GM18526 (cell line): Measurements from ENCODE around the gene PAXX.

Experiments used
- POLR2A ChIP-seq: IDR thresholded peaks from 3 replicates; pipeline ENCODE4 v1.6.1; 2011; ENCODE audit not compliant: insufficient read length; ENCODE audit errors: extremely low read depth

Gene PAXX

DNA sequence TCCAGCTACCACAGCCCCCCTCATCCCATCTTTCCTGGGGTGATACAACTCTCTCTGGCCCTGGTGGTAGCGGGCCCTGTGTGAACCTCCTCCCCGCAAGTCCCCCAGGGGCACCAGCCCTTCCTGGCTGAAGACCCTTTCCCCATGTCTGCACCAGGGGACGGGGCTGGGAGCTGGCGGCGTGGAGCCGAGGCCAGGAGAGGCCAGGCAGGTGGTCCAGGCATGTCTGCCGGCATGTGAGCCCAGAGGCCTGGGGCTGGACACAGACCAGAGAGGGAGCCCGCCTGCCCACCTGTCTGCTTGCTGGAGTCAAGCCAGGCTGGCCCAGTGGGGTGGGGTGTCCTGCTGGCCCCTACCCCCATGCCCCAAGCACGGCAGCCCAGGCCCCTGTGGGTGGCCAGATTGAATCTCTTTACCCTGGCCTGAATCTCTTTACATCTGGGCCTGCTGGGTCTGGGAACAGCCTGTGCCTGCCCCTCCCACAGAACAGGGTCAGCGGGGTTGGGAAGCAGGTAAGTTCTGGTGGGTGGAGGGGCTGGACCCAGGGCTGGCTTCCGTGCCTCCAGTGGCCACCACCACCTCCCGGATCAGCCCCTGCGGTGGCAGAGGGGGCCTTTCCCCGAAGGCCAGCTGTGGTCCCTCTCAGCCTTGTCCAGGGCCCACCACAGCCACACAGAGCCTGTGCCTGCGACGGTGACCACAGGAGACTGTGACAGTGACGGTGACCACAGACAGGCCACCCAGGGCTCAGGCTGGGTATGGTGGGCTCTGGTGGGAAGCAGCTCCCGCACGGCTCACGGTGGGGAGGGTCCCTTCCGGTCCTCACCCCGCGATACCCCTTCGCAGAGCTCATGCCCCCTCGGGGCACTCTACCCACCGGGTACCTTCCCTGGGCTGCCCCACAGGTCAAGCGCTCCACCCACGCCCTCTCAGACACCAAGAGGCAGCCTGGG is 33.0 kb upstream of the PAXX start:
- TF ChIP-seq POLR2A = no peak

DNA sequence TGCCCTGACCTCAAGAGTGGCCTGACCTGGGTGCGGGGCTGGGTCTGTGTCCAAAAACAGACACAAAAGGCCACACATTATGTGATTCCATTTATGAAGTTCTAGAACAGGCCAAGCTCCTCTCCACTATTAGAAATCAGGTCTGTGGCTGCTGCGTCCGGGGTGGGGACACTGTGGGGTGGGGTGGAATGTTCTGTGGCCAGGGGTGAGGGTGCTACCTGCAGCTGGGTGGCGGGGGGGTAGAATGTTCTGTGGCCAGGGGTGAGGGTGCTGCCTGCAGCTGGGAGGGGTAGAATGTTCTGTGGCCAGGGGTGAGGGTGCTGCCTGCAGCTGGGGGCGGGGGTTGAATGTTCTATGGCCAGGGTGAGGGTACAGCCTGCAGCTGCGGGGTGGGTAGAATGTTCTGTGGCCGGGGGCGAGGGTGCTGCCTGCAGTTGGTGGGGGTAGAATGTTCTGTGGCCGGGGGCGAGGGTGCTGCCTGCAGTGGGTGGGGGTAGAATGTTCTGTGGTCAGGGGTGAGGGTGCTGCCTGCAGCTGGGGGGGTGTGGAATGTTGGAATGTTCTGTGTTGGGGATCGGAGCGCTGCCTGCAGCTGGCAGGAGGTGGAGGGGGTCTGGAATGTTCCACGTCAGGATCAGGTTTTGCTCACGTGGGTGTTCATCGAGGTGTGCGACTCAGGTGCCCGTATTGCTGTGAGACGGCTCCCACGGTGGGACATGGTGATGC is 31.8 kb upstream of the PAXX start:
- no peak for TF ChIP-seq POLR2A

DNA sequence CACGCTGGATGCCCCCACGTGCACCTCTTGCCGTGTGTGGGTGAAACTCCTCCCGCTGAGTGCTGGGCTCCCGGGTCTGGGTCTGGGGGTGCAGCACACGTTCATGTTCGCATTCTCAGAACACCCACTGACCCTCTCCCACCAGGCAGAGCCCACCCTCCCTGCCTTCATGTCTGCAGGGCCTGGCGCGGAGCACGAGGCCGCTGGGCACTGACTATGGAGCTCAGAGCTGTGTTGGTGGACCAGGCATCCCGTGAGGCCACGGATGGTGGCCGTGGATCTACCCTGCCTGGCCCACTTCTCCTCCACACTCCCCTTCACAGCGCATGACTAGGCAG is 31.3 kb upstream of the PAXX start:
- TF ChIP-seq POLR2A = no peak

DNA sequence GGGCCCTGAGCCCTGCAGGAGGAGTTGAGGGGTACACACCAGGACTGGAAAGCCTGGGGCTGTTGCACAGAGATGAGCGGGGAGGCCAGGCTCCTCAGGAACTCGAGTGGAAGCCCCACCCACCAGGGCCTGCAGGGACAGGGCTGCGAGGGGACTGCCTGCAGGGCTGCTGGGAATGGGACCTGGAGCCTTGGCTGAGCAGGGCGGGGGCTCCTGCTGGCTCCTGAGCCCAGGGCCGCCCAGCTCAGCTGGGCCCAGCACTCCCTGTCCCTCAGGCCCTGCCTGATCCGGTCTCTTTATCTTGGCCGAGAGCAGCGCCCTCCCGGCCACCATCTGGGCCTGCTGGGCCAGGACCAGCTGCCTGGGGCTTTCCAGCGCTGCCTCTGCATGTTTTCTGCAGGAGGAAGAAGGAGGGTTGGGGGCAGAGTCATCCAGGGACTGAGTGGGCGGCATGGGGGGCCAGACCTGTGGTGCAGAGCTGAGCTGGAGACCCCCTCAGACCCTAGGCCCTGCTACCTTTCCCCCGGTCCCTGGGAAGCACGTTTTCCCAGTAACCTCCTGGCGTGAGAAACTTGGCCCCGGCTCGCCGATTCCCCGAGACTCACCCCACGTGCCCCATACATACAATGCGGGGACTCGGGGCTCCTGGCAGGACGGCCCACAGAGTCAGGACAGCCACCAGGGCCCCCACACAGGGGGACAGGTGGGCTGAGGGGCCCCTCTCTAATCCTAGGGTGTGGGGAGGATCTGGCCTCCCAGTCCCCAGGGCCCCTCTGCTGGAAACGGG is 30.8 kb upstream of the PAXX start:
- TF ChIP-seq POLR2A = no peak

DNA sequence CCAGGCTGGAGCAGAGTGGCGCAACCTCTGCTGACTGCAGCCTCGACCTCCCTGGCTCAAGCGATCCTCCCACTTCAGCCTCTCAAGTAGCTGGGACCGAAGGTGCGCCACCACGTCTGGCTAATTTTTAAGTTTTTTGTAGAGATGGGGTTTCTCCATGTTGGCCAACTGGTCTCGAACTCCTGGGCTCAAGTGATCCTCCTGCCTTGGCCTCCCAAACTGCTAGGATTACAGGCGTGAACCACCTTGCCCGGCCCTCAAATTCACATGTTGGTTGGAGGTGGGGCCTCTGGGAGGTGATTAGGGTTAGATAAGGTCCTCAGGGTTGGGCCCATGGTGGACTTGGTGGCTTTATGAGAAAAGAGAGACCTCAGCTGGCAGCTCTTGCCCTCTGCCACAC is 30.1 kb upstream of the PAXX start:
- TF ChIP-seq POLR2A = no peak

DNA sequence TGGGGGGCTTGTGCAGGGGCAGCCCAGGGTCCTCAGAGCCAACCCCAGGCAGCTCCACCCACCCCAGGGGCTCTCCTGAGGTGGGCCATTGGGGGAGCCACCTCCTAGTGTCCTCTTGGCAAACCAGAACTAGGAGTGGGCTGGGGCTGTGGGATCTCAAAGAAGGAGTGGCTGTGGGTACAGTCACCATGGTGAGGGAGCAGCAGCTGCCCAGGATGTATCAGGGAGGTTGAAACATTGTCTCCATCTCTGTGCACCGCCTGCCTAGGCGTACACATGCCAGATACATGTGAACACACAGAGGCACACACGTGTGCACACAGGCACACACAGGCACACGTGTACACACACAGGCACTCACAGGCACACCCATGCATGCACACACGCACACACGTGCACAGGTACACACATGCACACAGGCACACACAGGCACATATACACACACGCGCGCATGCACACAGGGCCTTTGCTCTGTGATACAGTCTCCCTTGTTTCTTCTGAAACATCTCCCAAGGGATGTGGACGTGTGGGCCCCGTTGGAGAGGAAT is 29.4 kb upstream of the PAXX start:
- TF ChIP-seq POLR2A = no peak

DNA sequence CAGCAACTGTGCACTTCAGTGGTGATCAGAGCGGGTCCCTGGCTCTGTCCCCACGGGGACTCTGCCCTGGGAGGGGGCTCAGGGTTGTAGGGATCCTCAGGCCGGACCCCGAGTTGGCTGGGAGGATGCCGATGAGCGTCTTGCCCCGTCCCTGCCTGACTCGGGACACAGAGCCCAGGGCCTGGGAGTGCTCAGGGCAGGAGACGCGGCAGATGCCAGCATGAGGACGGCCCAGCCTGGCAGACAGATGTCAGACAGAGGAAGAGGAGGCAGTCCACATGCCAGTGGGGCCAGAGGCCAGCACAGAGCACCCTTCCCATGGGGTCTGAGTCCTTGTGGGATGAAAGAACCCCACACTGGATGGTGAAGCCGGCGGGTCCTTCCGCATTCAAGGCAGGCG is 28.9 kb upstream of the PAXX start:
- TF ChIP-seq POLR2A = no peak

DNA sequence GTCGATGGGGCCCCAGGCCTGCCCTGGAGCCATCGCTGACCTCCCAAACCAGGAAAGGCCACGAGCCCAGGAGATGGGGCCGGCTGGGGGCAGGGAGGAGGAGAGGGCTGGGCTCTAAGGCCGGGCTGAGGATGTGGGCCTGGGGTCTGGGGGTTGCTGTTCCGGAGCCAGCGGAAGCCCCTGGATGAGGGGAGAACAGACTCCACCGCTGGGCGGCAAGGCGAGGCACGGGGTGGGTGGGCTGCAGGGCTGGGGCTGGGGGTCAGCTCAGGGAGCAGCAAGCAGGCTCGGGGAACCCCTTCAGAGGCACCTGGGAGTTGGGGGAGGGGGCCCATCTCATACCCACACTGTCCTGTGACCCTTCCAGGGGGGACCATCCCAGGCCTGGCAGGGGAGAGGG is 28.5 kb upstream of the PAXX start:
- TF ChIP-seq POLR2A = no peak

DNA sequence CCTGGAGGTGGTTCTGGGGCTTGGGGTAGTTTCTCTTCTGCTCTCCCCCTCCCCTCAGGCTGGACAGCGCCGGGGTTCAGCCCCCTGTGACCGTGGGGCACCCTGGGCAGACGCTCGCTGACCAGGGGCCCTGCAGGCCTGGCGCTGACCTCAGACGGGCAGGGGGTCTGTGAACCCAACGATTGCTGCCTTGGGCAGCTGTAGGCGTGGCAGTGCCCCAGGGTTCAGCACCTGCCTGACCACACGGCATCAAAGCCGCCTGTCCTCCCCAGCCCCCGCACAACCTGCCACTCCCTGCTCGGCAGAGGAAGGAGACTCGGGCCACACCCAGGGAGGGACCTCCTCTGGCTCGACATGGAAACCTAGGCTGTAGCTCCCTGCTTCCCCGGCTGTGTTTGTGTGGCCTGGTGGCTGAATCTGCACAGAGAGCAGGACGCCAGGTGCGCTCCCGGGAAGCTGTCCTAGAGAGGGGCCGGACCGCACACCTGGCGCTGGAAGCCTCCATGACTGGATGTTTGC is 28.0 kb upstream of the PAXX start:
- TF ChIP-seq POLR2A = no peak

DNA sequence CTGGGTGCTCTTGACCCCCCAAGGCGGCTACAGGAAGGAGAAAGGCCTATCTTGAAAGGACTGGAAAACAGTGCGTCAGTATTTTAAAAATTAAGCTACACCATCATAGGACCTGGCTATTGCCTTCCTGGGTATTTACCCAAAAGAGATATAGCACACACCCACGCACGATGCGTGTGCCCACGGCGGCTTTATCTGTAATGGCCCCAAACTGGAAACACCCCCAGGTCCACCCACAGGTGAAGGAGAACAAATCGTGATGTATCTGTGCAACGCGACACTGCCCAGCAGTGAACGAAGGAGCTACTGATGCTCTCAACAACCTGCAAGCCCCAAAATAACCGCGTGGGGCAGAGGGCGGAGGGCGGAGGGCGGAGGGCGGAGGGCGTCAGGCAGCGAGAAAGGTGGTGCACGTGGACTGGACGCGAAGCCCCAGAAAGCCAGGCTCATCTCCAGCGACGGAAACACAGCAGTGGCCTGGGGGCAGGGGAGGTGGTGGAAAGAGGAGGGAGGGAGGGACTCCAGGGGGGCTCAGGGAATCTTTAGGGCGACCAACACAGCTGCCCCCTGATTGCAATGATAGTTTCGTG is 27.3 kb upstream of the PAXX start:
- no peak for TF ChIP-seq POLR2A

DNA sequence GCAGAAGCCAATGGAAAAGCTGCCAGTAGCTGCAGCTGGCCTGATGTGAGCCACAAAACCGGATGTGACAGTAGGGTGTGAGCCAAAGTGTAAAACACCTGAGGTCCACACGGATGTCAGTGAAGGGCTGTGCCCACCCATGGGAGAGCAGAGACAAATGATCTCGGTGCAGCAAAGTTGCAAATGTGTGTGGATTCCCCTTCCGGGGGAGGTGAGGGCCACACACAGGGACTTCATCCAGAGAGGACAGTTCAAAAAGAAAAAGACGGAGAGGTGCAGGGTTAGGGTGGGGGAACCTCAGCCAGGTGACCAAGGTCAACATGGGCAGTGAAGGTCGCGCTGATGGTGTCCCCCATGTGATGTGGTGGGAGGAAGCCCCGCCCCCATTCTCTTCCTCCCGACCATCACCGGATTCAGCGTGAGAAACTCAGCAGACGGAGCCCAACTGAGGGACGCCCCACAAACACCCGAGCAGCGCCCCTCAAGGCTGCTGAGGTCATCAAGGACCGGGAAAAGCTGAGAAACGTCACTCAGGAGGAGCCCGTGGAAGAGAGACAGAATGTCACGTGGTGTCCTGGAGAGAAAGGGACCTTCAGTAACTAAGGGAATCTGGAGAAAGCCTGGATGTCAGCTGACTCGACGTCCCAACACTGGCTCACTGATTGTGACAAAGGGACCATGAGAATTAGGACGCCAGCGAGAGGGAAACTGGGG is 26.3 kb upstream of the PAXX start:
- no peak for TF ChIP-seq POLR2A

DNA sequence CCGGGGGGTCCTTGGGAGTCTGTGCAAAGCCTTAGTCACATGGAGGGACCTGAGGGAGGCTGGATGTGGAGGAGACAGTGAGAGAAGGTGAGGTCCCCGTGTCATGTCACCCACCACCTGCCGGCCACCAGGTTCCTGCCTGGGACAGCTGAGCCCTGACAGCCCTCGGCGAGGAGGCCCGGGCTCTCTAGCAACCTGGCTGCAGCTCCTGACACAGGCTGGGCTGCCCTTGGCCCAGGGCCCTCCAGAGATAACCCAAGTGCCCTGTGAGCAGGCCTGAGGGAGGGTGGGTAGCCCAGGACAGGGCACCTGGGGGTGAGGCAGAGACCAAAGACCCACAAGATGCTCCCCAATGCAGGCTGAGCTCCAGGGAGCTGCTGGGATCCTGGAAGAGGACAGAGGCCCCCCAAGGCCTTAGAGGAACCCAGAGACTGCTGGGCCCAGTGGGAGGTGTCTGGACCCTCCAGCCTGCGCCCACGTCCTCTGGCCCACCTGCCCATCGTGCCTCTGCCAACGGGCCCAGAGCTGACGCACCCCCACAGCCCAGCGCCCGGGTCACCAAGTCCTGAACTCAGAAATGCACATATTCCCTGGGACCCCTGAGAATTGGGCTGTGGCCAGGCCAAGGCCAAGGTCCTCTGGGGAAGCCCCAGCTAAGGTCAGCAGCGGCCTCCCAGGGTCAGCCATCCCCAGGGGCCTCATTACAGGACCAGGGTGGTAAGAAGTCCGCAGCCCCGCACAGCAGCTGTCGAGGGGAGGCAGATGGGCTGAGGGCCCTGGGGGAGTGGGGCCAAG is 23.7 kb upstream of the PAXX start:
- no peak for TF ChIP-seq POLR2A

DNA sequence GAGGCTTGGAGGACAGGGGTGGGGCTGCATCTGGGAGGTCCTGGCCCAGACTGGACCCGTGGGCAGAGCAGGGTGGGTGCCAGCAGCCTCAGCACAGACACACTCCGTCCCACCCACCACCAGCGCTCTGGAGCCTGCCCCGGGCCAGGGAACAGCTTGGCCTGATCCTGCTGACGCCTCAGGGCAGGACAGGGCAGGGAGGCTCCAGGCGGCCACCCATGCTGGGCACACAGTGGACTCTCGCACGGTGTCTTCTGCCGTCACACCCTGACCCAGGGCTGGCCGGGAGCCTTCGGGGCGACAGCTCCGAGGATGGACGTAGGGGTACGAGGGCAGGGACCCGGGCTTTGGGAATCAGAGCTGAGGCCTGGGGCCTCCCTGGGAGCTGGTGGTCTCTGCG is 23.1 kb upstream of the PAXX start:
- no peak for TF ChIP-seq POLR2A
